Muscle layer of colon (tissue), 2 donors: ENCODE measurements around the gene CDKL1.
"Not testable (repeated sequence)": the region's sequence is repeated elsewhere in the genome, so short reads cannot be mapped to it uniquely, and the experiment has no call there.

Experiments used
- H3K27ac ChIP-seq: one replicate; pipeline ENCODE4 v1.7.0; 2013; ENCODE audit warnings: low read depth, mild to moderate bottlenecking, low read length, moderate library complexity
- H3K27me3 ChIP-seq, 2 donors: one replicate each; pipeline ENCODE4 v1.7.0; 2013; ENCODE audit warnings: low read length in 2 of 2, mild to moderate bottlenecking in 2 of 2; ENCODE audit not compliant: insufficient read depth in 2 of 2, control insufficient read depth in 1 of 2
- H3K36me3 ChIP-seq: one replicate; pipeline ENCODE4 v1.7.0; 2013; ENCODE audit warnings: mild to moderate bottlenecking, low read length; ENCODE audit not compliant: insufficient read depth
- H3K4me1 ChIP-seq: one replicate; pipeline ENCODE4 v1.7.0; 2013; ENCODE audit warnings: mild to moderate bottlenecking, low read length; ENCODE audit not compliant: insufficient read depth
- H3K4me3 ChIP-seq, 2 donors: one replicate each; pipeline ENCODE4 v1.7.0; 2013; ENCODE audit warnings: low read length in 2 of 2, low read depth in 1 of 2, mild to moderate bottlenecking in 1 of 2, moderate library complexity in 1 of 2
- H3K9ac ChIP-seq: one replicate; pipeline ENCODE4 v1.7.0; 2013; ENCODE audit warnings: low read length
- H3K9me3 ChIP-seq: one replicate; pipeline ENCODE4 v1.7.0; 2013; ENCODE audit warnings: mild to moderate bottlenecking, low read length
- donor health status: abdominal sarcoma.
- donor health status: Adenocarcinoma of cecum.

Gene CDKL1

GRCh38 chr14:50383618-50384225, 13.0 kb downstream of the CDKL1 start:
- no peak overlapping the region for H3K9ac ChIP-seq
- no peaks in the 10 kb centered on the region for H3K36me3 ChIP-seq
- H3K4me3 ChIP-seq: no peak overlapping the region
- no peaks in the 10 kb centered on the region for H3K4me1 ChIP-seq
- H3K27ac ChIP-seq: no peak overlapping the region
- H3K27me3 ChIP-seq: no peaks in the 10 kb centered on the region
- no peaks in the 10 kb centered on the region for H3K9me3 ChIP-seq

GRCh38 chr14:50381823-50382287, 14.8 kb downstream of the CDKL1 start:
- Histone ChIP-seq H3K9me3 (no peaks in the 10 kb centered on the region), H3K4me1 (no peaks in the 10 kb centered on the region), H3K27me3 (no peaks in the 10 kb centered on the region), H3K36me3 (no peaks in the 10 kb centered on the region), H3K27ac (no peak overlapping the region), H3K4me3 (no peak overlapping the region), H3K9ac (no peak overlapping the region)

- H3K4me3 ChIP-seq: no peak overlapping the region
Measured at GRCh38 chr14:50381008-50381407, 15.7 kb downstream of the CDKL1 start.

GRCh38 chr14:50380455-50380854, 16.2 kb downstream of the CDKL1 start:
- no peaks in the 10 kb centered on the region for H3K36me3 ChIP-seq

More at GRCh38 chr14:50381008-50381407, 15.7 kb downstream of the CDKL1 start:
- no peak overlapping the region for H3K27ac ChIP-seq
- no peaks in the 10 kb centered on the region for H3K9me3 ChIP-seq
- H3K36me3 ChIP-seq: no peaks in the 10 kb centered on the region
- no peaks in the 10 kb centered on the region for H3K4me1 ChIP-seq
- no peaks in the 10 kb centered on the region for H3K27me3 ChIP-seq
- H3K9ac ChIP-seq: no peak overlapping the region

GRCh38 chr14:50379563-50379962, 17.1 kb downstream of the CDKL1 start:
- Histone ChIP-seq H3K27ac (no peak overlapping the region), H3K9me3 (no peaks in the 10 kb centered on the region), H3K4me3 (no peak overlapping the region)

More at GRCh38 chr14:50380455-50380854, 16.2 kb downstream of the CDKL1 start:
- no peaks in the 10 kb centered on the region for H3K27me3 ChIP-seq
- H3K4me1 ChIP-seq: no peaks in the 10 kb centered on the region
- H3K27ac ChIP-seq: no peak overlapping the region
- H3K9ac ChIP-seq: no peak overlapping the region
- H3K9me3 ChIP-seq: no peaks in the 10 kb centered on the region
- H3K4me3 ChIP-seq: no peak overlapping the region

GRCh38 chr14:50377550-50378085, 19.1 kb downstream of the CDKL1 start:
- Histone ChIP-seq H3K4me3 (no peak overlapping the region), H3K4me1 (no peaks in the 10 kb centered on the region), H3K27ac (no peak overlapping the region), H3K9ac (no peak overlapping the region), H3K9me3 (no peaks in the 10 kb centered on the region), H3K36me3 (no peaks in the 10 kb centered on the region), H3K27me3 (no peaks in the 10 kb centered on the region)

More at GRCh38 chr14:50379563-50379962, 17.1 kb downstream of the CDKL1 start:
- Histone ChIP-seq H3K27me3 (no peaks in the 10 kb centered on the region), H3K9ac (no peak overlapping the region), H3K36me3 (no peaks in the 10 kb centered on the region), H3K4me1 (no peaks in the 10 kb centered on the region)

GRCh38 chr14:50375760-50376159, 20.9 kb downstream of the CDKL1 start:
- Histone ChIP-seq H3K4me3 (no peak overlapping the region), H3K27ac (no peak overlapping the region), H3K9me3 (no peaks in the 10 kb centered on the region), H3K27me3 (no peaks in the 10 kb centered on the region), H3K4me1 (no peaks in the 10 kb centered on the region), H3K36me3 (no peaks in the 10 kb centered on the region), H3K9ac (no peak overlapping the region)

- H3K36me3 ChIP-seq: no peaks in the 10 kb centered on the region
- H3K27me3 ChIP-seq: no peaks in the 10 kb centered on the region
- no peak overlapping the region for H3K27ac ChIP-seq
- no peaks in the 10 kb centered on the region for H3K9me3 ChIP-seq
- no peaks in the 10 kb centered on the region for H3K4me1 ChIP-seq
- no peak overlapping the region for H3K9ac ChIP-seq
- no peak overlapping the region for H3K4me3 ChIP-seq
Measured at GRCh38 chr14:50373959-50374358, 22.7 kb downstream of the CDKL1 start.

- H3K36me3 ChIP-seq: peaks cover 3% of the 10 kb centered on the region
- no peaks in the 10 kb centered on the region for H3K9me3 ChIP-seq
- no peak overlapping the region for H3K27ac ChIP-seq
- no peak overlapping the region for H3K9ac ChIP-seq
- H3K27me3 ChIP-seq: no peaks in the 10 kb centered on the region
- H3K4me3 ChIP-seq: no peak overlapping the region
- H3K4me1 ChIP-seq: no peaks in the 10 kb centered on the region
Measured at GRCh38 chr14:50371546-50371945, 25.1 kb downstream of the CDKL1 start.

- Histone ChIP-seq H3K27me3 (no peaks in the 10 kb centered on the region), H3K9ac (no peak overlapping the region), H3K36me3 (peaks cover 3% of the 10 kb centered on the region), H3K27ac (no peak overlapping the region), H3K9me3 (no peaks in the 10 kb centered on the region), H3K4me1 (no peaks in the 10 kb centered on the region), H3K4me3 (no peak overlapping the region)
Measured at GRCh38 chr14:50366589-50366988, 30.1 kb downstream of the CDKL1 start.

- H3K4me3 ChIP-seq: no peak overlapping the region
- H3K36me3 ChIP-seq: peaks cover 3% of the 10 kb centered on the region
- no peaks in the 10 kb centered on the region for H3K9me3 ChIP-seq
- H3K9ac ChIP-seq: no peak overlapping the region
- H3K4me1 ChIP-seq: no peaks in the 10 kb centered on the region
- H3K27ac ChIP-seq: no peak overlapping the region
- H3K27me3 ChIP-seq: no peaks in the 10 kb centered on the region
Measured at GRCh38 chr14:50366115-50366514, 30.6 kb downstream of the CDKL1 start.

GRCh38 chr14:50365572-50365971, 31.1 kb downstream of the CDKL1 start:
- H3K9me3 ChIP-seq, H3K27ac ChIP-seq, H3K36me3 ChIP-seq, H3K4me1 ChIP-seq, H3K4me3 ChIP-seq, H3K27me3 ChIP-seq, H3K9ac ChIP-seq: not testable (repeated sequence)
